Vagina (tissue), 2 donors: ENCODE results near the gene ZNF185. TPM values are rescaled to one million over a fixed set of nuclear protein-coding genes. Genes with fewer than 3 reads are reported as not detected.
A peak's percentile ranks its signal among the peaks of the same experiment; 100 is the strongest.

Experiments
- DNase-seq, 2 donors: peaks; one replicate each; pipeline ENCODE4 v3.0.0-alpha.2; 2017; ENCODE audit errors: extremely low spot score in 2 of 2
- H3K27ac ChIP-seq: fragments of 200-600 bp; sonication (generic); one replicate; pipeline ENCODE4 v1.5.1; 2019
- H3K27me3 ChIP-seq: fragments of 200-600 bp; sonication (generic); one replicate; pipeline ENCODE4 v1.5.1; 2019
- H3K36me3 ChIP-seq, 2 donors: fragments of 200-600 bp; sonication (generic); one replicate each; pipeline ENCODE4 v1.5.1; 2017 to 2019
- H3K4me1 ChIP-seq: fragments of 200-600 bp; sonication (generic); one replicate; pipeline ENCODE4 v1.5.1; 2019
- H3K4me3 ChIP-seq, 2 donors: fragments of 200-600 bp; sonication (generic); 1 replicate in 1 of 2; 2 replicates in 1 of 2; pipeline ENCODE4 v1.5.1; 2016 to 2019
- H3K9me3 ChIP-seq: fragments of 200-600 bp; sonication (generic); one replicate; pipeline ENCODE4 v1.5.1; 2019
- CTCF ChIP-seq, 3 experiments: fragments of 450-650 bp in 2 of 3; fragments of 200-600 bp in 1 of 3; sonication (generic) in 1 of 3; IDR thresholded peaks; one replicate each; pipeline ENCODE4 v1.5.1; 2017 to 2019; ENCODE audit warnings: antibody characterized with exemption in 3 of 3, mild to moderate bottlenecking in 2 of 3, moderate library complexity in 2 of 3
- POLR2A ChIP-seq, 2 donors: fragments of 450-650 bp; IDR thresholded peaks; one replicate each; pipeline ENCODE4 v1.6.1; 2017; ENCODE audit warnings: antibody characterized with exemption in 2 of 2, mild to moderate bottlenecking in 2 of 2, moderate library complexity in 2 of 2
- POLR2AphosphoS5 ChIP-seq, 2 donors: sonication (generic); formaldehyde crosslinking; IDR thresholded peaks; one replicate each; pipeline ENCODE4 v1.9.0; 2017; ENCODE audit warnings: antibody characterized with exemption in 2 of 2, mild to moderate bottlenecking in 2 of 2, low read depth in 1 of 2; ENCODE audit not compliant: insufficient read depth in 1 of 2
- intact Hi-C: fragments of 100-400 bp; cut with DNase I; formaldehyde crosslinking; loops from one replicate; pipeline ENCODE4 v1.15.1; 2023
- total RNA-seq: library from RNA; depleted of rRNA; stranded (reverse); fragments of >200 nt; gene quantifications from one replicate; pipeline ENCODE4 v1.2.3, GENCODE V29; 2016

The ZNF185 gene
- total RNA-seq, 1 donor from 2014 or later: 98.2 TPM

GRCh38 chrX:152915541-152916241 lies 17.8 kb downstream of the ZNF185 start:
- intact Hi-C loops: no loop called here
- TF ChIP-seq CTCF (IDR thresholded peaks at IDR 0.05) (peak in 2 of 3 experiments; percentile 25 to 31), POLR2A (IDR thresholded peaks at IDR 0.05) (no peak), POLR2AphosphoS5 (IDR thresholded peaks at IDR 0.05; ENCODE audit: insufficient read depth in 1 of 2, low read depth in 1 of 2) (no peak)
- no peaks in the 10 kb centered on the region for H3K36me3 ChIP-seq
- no peak for DNase-seq
- peaks cover 5% of the 10 kb centered on the region for H3K4me1 ChIP-seq
- no peak overlapping the region for H3K4me3 ChIP-seq
- no peaks in the 10 kb centered on the region for H3K9me3 ChIP-seq
- no peaks in the 10 kb centered on the region for H3K27me3 ChIP-seq
- H3K27ac ChIP-seq: peak overlapping the region; percentile 76

- H3K4me1 ChIP-seq: peaks cover 5% of the 10 kb centered on the region
- intact Hi-C loops: no loop called here
- H3K4me3 ChIP-seq: no peak overlapping the region
- no peak for DNase-seq
- H3K27me3 ChIP-seq: no peaks in the 10 kb centered on the region
- TF ChIP-seq CTCF (IDR thresholded peaks at IDR 0.05) (no peak), POLR2AphosphoS5 (IDR thresholded peaks at IDR 0.05; ENCODE audit: insufficient read depth in 1 of 2, low read depth in 1 of 2) (no peak), POLR2A (IDR thresholded peaks at IDR 0.05) (no peak)
- H3K9me3 ChIP-seq: no peaks in the 10 kb centered on the region
- no peaks in the 10 kb centered on the region for H3K36me3 ChIP-seq
- H3K27ac ChIP-seq: peak overlapping the region; percentile 76
Observed at GRCh38 chrX:152917656-152918579, 20.1 kb downstream of the ZNF185 start.

GRCh38 chrX:152918707-152919106 lies 20.8 kb downstream of the ZNF185 start:
- Histone ChIP-seq H3K27ac (peak overlapping the region; percentile 76), H3K4me3 (no peak overlapping the region), H3K36me3 (no peaks in the 10 kb centered on the region), H3K27me3 (no peaks in the 10 kb centered on the region), H3K4me1 (peaks cover 5% of the 10 kb centered on the region), H3K9me3 (no peaks in the 10 kb centered on the region)
- intact Hi-C loops: no loop called here
- TF ChIP-seq POLR2AphosphoS5 (IDR thresholded peaks at IDR 0.05; ENCODE audit: insufficient read depth in 1 of 2, low read depth in 1 of 2) (no peak), POLR2A (IDR thresholded peaks at IDR 0.05) (no peak), CTCF (IDR thresholded peaks at IDR 0.05) (no peak)
- DNase-seq: no peak

GRCh38 chrX:152923599-152923998 lies 25.7 kb downstream of the ZNF185 start:
- Histone ChIP-seq H3K9me3 (no peaks in the 10 kb centered on the region), H3K4me3 (no peak overlapping the region), H3K27ac (no peak overlapping the region), H3K4me1 (no peaks in the 10 kb centered on the region), H3K27me3 (no peaks in the 10 kb centered on the region), H3K36me3 (no peaks in the 10 kb centered on the region)
- TF ChIP-seq POLR2AphosphoS5 (IDR thresholded peaks at IDR 0.05; ENCODE audit: insufficient read depth in 1 of 2, low read depth in 1 of 2): no peak
- intact Hi-C loops: no loop called here
- no peak for DNase-seq

GRCh38 chrX:152925835-152926234 lies 28.0 kb downstream of the ZNF185 start:
- H3K9me3 ChIP-seq: no peaks in the 10 kb centered on the region
- H3K27me3 ChIP-seq: no peaks in the 10 kb centered on the region
- H3K4me3 ChIP-seq: no peak overlapping the region
- intact Hi-C loops: no loop called here
- DNase-seq: no peak
- no peak overlapping the region for H3K27ac ChIP-seq
- H3K4me1 ChIP-seq: no peaks in the 10 kb centered on the region
- H3K36me3 ChIP-seq: no peaks in the 10 kb centered on the region
- TF ChIP-seq CTCF (IDR thresholded peaks at IDR 0.05) (no peak), POLR2A (IDR thresholded peaks at IDR 0.05) (no peak), POLR2AphosphoS5 (IDR thresholded peaks at IDR 0.05; ENCODE audit: insufficient read depth in 1 of 2, low read depth in 1 of 2) (no peak)
